ENCODE data around the gene SRMS. TPM values are rescaled to one million over a fixed set of nuclear protein-coding genes. Genes with fewer than 3 reads are reported as not detected.

Gene SRMS
- polyA plus RNA-seq, 1 experiment = not detected

DNA sequence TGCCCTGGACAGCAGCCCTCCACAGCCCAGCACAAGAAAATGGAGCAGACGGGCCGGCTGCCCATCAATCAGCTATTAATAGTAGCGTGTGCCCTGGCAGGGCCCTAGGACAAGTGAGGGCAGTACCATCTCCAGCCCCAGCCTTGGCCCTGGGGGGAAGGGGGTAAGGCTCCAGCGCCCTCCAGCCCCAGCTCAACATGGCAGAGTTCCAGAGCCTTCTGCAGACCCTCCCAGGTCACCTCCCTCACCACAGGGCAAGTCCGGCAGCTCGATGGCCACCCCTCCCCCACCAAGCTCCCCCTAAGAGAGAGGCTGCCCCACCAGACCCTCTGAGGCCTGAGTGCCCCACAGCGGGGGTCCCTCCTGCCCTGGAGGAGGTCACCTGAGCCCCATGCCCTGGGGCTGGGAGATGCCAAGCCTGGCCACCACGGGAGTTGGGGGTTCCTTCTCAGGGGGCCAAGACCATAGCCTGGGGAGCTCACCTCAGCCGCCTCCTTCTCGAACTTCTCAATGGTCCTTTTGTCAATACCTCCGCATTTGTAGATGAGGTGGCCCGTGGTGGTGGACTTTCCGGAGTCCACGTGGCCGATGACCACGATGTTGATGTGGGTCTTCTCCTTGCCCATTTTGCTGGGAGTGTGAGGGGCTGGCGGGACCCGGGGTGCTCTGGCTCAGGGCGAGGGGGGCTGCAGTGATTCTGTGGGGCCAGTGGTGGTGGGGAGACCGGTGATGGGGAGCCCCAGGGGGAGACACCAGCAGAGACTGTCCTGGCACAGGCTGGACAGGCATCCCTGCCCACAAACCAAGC is 50.2 kb downstream of the SRMS start:
- ChIA-PET CTCF (interaction anchor here (1.3 to 2.2 kb wide), 3 partner anchors 11 to 476 kb away, joined by 6 to 11 read pairs (median 6); no protein-coding TSS in a partner anchor), POLR2A (interaction anchor here (1.2 kb wide), 1 partner anchor 23 kb away, joined by 8 read pairs; the partner anchor contains the start of gene PPDPF)
- TF ChIP-seq CTCF (IDR thresholded peaks at IDR 0.05; ENCODE audit: low read depth, low read length) = no peak
- no peak for DNase-seq (ENCODE audit: low read depth, low spot score)
- no peak overlapping the region for H3K4me3 ChIP-seq (ENCODE audit: low read depth, low read length)
- H3K9me3 ChIP-seq (ENCODE audit: control insufficient read depth, insufficient read depth, low read length) = no peaks in the 10 kb centered on the region; the same call in 1 of the 2 replicates
- H3K27ac ChIP-seq (ENCODE audit: low read depth, low read length) = no peak overlapping the region
- peaks cover 28% of the 10 kb centered on the region for H3K27me3 ChIP-seq (ENCODE audit: control insufficient read depth, insufficient read depth, low read length)

GRCh38 chr20:63496596-63497120 is 50.9 kb downstream of the SRMS start:
- ChIA-PET POLR2A (interaction anchor here (1.2 kb wide), 1 partner anchor 24 kb away, joined by 8 read pairs; the partner anchor contains the start of gene PPDPF), CTCF (interaction anchor here (0.6 to 2.2 kb wide), 17 partner anchors 11 to 793 kb away, joined by 3 to 11 read pairs (median 4); partner anchors contain the start of gene PPDPF)
- peaks cover 23% of the 10 kb centered on the region for H3K27me3 ChIP-seq (ENCODE audit: control insufficient read depth, insufficient read depth, low read length)
- TF ChIP-seq CTCF (IDR thresholded peaks at IDR 0.05; ENCODE audit: low read depth, low read length) = no peak
- H3K4me3 ChIP-seq (ENCODE audit: low read depth, low read length) = no peak overlapping the region
- no peak overlapping the region for H3K27ac ChIP-seq (ENCODE audit: low read depth, low read length)
- H3K9me3 ChIP-seq (ENCODE audit: control insufficient read depth, insufficient read depth, low read length) = no peaks in the 10 kb centered on the region; the same call in 1 of the 2 replicates
- no peak for DNase-seq (ENCODE audit: low read depth, low spot score)

DNA sequence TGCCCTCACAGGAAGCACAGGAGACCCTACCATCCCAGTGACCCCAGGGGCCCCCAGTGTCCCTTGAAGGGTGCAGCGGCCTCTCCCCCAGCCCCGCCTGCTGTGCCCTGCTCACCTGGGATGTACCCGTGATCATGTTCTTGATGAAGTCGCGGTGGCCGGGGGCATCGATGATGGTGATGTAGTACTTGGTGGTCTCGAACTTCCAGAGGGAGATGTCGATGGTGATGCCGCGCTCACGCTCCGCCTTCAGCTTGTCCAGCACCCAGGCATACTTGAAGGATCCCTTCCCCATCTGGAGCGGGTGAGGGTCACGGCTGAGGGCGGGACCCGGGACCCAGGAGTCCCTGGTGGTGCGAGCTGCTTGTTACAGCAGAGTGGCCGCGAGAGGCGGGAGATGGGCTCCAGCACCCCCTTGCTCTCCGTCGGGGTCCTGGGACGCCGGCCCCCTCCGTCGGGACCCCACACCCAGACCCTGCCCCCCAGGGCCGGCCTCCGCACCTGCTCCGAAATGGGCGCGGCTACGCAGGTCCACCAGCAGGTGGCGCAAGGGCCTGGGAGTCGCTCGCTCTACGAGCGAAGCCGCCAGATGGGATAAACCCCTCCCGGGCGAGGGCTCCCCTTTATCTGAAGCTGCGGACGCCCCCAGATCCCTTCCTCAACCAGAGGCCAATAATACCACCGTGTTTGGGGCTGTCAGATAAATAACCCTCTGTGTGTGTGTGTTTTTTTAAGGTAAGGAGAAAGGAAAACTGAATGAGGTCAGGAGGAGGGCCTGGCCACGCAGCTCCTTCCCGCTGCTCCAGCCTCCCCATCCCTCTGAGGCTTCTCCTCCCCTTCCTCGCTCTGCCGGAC is 51.6 kb downstream of the SRMS start:
- no peaks in the 10 kb centered on the region; the same call in 1 of the 2 replicates for H3K9me3 ChIP-seq (ENCODE audit: control insufficient read depth, insufficient read depth, low read length)
- ChIA-PET CTCF (interaction anchor here (0.6 to 2.2 kb wide), 18 partner anchors 12 to 792 kb away, joined by 3 to 11 read pairs (median 4); partner anchors contain the start of gene PPDPF), POLR2A (interaction anchor here (1.2 kb wide), 1 partner anchor 25 kb away, joined by 8 read pairs; the partner anchor contains the start of gene PPDPF)
- no peak overlapping the region for H3K4me3 ChIP-seq (ENCODE audit: low read depth, low read length)
- DNase-seq (ENCODE audit: low read depth, low spot score) = no peak
- H3K27me3 ChIP-seq (ENCODE audit: control insufficient read depth, insufficient read depth, low read length) = peaks cover 23% of the 10 kb centered on the region
- no peak overlapping the region for H3K27ac ChIP-seq (ENCODE audit: low read depth, low read length)
- peak; percentile 84 for TF ChIP-seq CTCF (IDR thresholded peaks at IDR 0.05; ENCODE audit: low read depth, low read length)

GRCh38 chr20:63495167-63495720 is 52.3 kb downstream of the SRMS start:
- Histone ChIP-seq H3K9me3 (ENCODE audit: control insufficient read depth, insufficient read depth, low read length) (no peaks in the 10 kb centered on the region; the same call in 1 of the 2 replicates), H3K4me3 (ENCODE audit: low read depth, low read length) (no peak overlapping the region), H3K27ac (ENCODE audit: low read depth, low read length) (no peak overlapping the region), H3K27me3 (ENCODE audit: control insufficient read depth, insufficient read depth, low read length) (peaks cover 26% of the 10 kb centered on the region)
- no peak for TF ChIP-seq CTCF (IDR thresholded peaks at IDR 0.05; ENCODE audit: low read depth, low read length)
- no peak for DNase-seq (ENCODE audit: low read depth, low spot score)
- ChIA-PET CTCF (interaction anchor here (0.6 to 2.2 kb wide), 4 partner anchors 13 to 106 kb away, joined by 3 to 11 read pairs (median 4); no protein-coding TSS in a partner anchor), POLR2A (no interaction called here)

Measured in AG04450 (cell line).